Psoas muscle (tissue), 8 donors: ENCODE results near the gene TMEM208. TPM values are rescaled to one million over a fixed set of nuclear protein-coding genes. Genes with fewer than 3 reads are reported as not detected.
A peak's percentile ranks its signal among the peaks of the same experiment; 100 is the strongest.

Source experiments
- ATAC-seq, 4 donors: fragments of 200-7000 bp; cut with Tn5 transposase; one replicate each; pipeline ENCODE4 v1.9.1; 2020; ENCODE audit warnings: moderate library complexity in 3 of 4, mild to moderate bottlenecking in 2 of 4
- DNase-seq, 2 donors: peaks; one replicate each; pipeline ENCODE4 v3.0.0-alpha.2; 2020
- H3K27ac ChIP-seq: fragments of 200-600 bp; one replicate; pipeline ENCODE4 v1.8.0; 2022
- H3K27me3 ChIP-seq, 3 donors: fragments of 200-600 bp in 1 of 3; one replicate each; pipeline versions ENCODE4 v1.6.1 to v1.8.0; 2013 to 2022; ENCODE audit warnings: low read length in 2 of 3, mild to moderate bottlenecking in 2 of 3, moderate library complexity in 1 of 3; ENCODE audit not compliant: insufficient read depth in 3 of 3
- H3K36me3 ChIP-seq, 2 donors: fragments of 200-600 bp in 1 of 2; one replicate each; pipeline versions ENCODE4 v1.6.1 to v1.8.0; 2013 to 2022; ENCODE audit warnings: low read depth in 1 of 2, mild to moderate bottlenecking in 1 of 2, moderate library complexity in 1 of 2; ENCODE audit not compliant: insufficient read depth in 1 of 2
- H3K4me1 ChIP-seq: fragments of 200-600 bp; one replicate; pipeline ENCODE4 v1.8.0; 2022
- H3K4me3 ChIP-seq: fragments of 200-600 bp; one replicate; pipeline ENCODE4 v1.8.0; 2022; ENCODE audit warnings: mild to moderate bottlenecking
- H3K9me3 ChIP-seq: fragments of 200-600 bp; one replicate; pipeline ENCODE4 v1.8.0; 2022
- CTCF ChIP-seq: fragments of 200-600 bp; IDR thresholded peaks from one replicate; pipeline ENCODE4 v1.8.0; 2022; ENCODE audit warnings: antibody characterized with exemption
- WGBS, 3 donors: extraction: QIAGEN DNeasy Blood & Tissue Kit; methylation state at CpG; one replicate each; pipeline versions ENCODE4 v1.1.6 to v1.1.7; 2013; 5-methylcytosine and 5-hydroxymethylcytosine counted together
- intact Hi-C, 2 donors: fragments of 100-400 bp; cut with DNase I; formaldehyde crosslinking; loops; one replicate each; pipeline versions ENCODE4 v1.11.0 to v1.14.2; 2022
- polyA plus RNA-seq, 3 donors: library from polyadenylated mRNA; stranded (reverse); fragments of 200-250 nt; gene quantifications; one replicate each; pipeline ENCODE4 v1.2.3, GENCODE V29; 2013
- total RNA-seq, 4 donors: library from RNA; stranded (reverse); fragmentation: NEBNext Ultra II Directional in 2 of 4; extraction: Animal tissue kit (Norgen Biotek cat#: 25700) in 2 of 4; gene quantifications; one replicate each; pipeline versions ENCODE4 v1.2.1 to v1.2.4, GENCODE V29; 2021 to 2023
- donor health status: healthy with polysubstance abuse.
- donor health status: DM: no; HTN: no; CAD: no; lungs with moderate emphysema.
- donor health status: Bipolar disorder and iron deficiency.
- donor health status: healthy.
- donor health status: DM: yes; HTN: yes; CAD: no.
- donor health status: DM: no; HTN: no; CAD: no.
- donor health status: DM: no; HTN: no; CAD: no.
- donor health status: DM: yes; HTN: yes; CAD: no.

TMEM208 gene
- total and polyA plus RNA-seq, 7 donors: 10.1 to 111 (median 32.7) TPM

GRCh38 chr16:67198238-67198734 lies 28.6 kb upstream of the TMEM208 start:
- H3K36me3 ChIP-seq: peaks cover 21 to 66% of the 10 kb centered on the region in 2 donors
- H3K27me3 ChIP-seq: no peaks in the 10 kb centered on the region
- H3K4me1 ChIP-seq: peaks cover 14% of the 10 kb centered on the region
- H3K4me3 ChIP-seq: no peak overlapping the region
- DNase-seq: peak in 1 of 2 donors; percentile 74
- WGBS, 3 donors: 37 to 61% (median 51%) methylated on average over 10 to 12 of the region's 12 CpGs
- intact Hi-C loops: no loop called here
- H3K9me3 ChIP-seq: no peaks in the 10 kb centered on the region
- peak; percentile 50 to 68 (median 67) for ATAC-seq
- TF ChIP-seq CTCF: peak; percentile 56
- H3K27ac ChIP-seq: no peak overlapping the region

GRCh38 chr16:67199011-67199807 lies 27.7 kb upstream of the TMEM208 start, which contains the start of gene ELMO3:
Gene ELMO3 (plus strand): TSS chr16:67199131. CDS start chr16:67199327, 196 bp downstream.
- intact Hi-C loops: no loop called here
- peaks cover 21 to 67% of the 10 kb centered on the region in 2 donors for H3K36me3 ChIP-seq
- H3K27ac ChIP-seq: no peak within 1 kb of the TSS
- H3K27me3 ChIP-seq: no peaks in the 10 kb centered on the region
- peaks cover 4% of the 10 kb centered on the region for H3K4me1 ChIP-seq
- no peaks in the 10 kb centered on the region for H3K9me3 ChIP-seq
- DNase-seq: no peak
- peak; percentile 29 for TF ChIP-seq CTCF
- ATAC-seq: peak; percentile 48 to 72 (median 54)
- 40 to 49% (median 43%) methylated on average over 54 to 61 of the region's 61 CpGs for WGBS, 3 donors
- H3K4me3 ChIP-seq: no peak within 1 kb of the TSS

GRCh38 chr16:67199808-67200198 lies 27.1 kb upstream of the TMEM208 start:
- peaks cover 4% of the 10 kb centered on the region for H3K4me1 ChIP-seq
- H3K27me3 ChIP-seq: no peaks in the 10 kb centered on the region
- H3K9me3 ChIP-seq: no peaks in the 10 kb centered on the region
- DNase-seq (no peak), ATAC-seq (peak in 3 of 4 donors; percentile 2 to 32 (median 10))
- intact Hi-C loops: no loop called here
- H3K27ac ChIP-seq: no peak overlapping the region
- no peak overlapping the region for H3K4me3 ChIP-seq
- 49 to 54% (median 52%) methylated on average over 16 to 22 of the region's 22 CpGs for WGBS, 3 donors
- H3K36me3 ChIP-seq: peaks cover 19 to 65% of the 10 kb centered on the region in 2 donors
- no peak for TF ChIP-seq CTCF

- Histone ChIP-seq H3K27ac (no peak overlapping the region), H3K4me3 (no peak overlapping the region), H3K4me1 (peaks cover 4% of the 10 kb centered on the region), H3K27me3 (no peaks in the 10 kb centered on the region), H3K36me3 (peaks cover 13 to 58% of the 10 kb centered on the region in 2 donors), H3K9me3 (no peaks in the 10 kb centered on the region)
- intact Hi-C loops: no loop called here
- DNase-seq: no peak
- TF ChIP-seq CTCF: no peak
- WGBS, 3 donors: 79 to 92% (median 81%) methylated on average over 7 to 8 of the region's 8 CpGs
- ATAC-seq: no peak
Observed at GRCh38 chr16:67200491-67200890, 26.4 kb upstream of the TMEM208 start.
